ENCODE data around the gene WNT2B.

Gene WNT2B

DNA sequence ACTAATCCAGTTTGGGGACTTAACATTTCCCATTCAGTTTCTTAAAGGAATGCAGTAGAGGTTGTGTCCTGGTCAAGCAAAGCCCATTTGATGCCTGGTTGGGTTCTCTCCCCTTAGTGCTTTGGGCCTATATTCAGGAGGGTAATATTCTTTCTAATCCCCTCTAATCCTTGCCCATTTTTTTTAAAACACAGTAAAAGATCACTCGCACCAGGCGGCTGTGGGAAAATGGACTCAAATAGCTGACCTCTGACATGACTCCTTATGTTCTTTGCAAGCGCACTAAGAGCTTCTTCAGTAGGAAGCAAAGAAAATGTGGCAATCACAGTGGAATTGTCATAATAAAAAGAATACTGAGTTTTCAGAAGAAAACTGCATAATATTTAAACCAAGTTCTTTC lies 49.9 kb downstream of the WNT2B start:
- TF ChIP-seq, protein P1, sequence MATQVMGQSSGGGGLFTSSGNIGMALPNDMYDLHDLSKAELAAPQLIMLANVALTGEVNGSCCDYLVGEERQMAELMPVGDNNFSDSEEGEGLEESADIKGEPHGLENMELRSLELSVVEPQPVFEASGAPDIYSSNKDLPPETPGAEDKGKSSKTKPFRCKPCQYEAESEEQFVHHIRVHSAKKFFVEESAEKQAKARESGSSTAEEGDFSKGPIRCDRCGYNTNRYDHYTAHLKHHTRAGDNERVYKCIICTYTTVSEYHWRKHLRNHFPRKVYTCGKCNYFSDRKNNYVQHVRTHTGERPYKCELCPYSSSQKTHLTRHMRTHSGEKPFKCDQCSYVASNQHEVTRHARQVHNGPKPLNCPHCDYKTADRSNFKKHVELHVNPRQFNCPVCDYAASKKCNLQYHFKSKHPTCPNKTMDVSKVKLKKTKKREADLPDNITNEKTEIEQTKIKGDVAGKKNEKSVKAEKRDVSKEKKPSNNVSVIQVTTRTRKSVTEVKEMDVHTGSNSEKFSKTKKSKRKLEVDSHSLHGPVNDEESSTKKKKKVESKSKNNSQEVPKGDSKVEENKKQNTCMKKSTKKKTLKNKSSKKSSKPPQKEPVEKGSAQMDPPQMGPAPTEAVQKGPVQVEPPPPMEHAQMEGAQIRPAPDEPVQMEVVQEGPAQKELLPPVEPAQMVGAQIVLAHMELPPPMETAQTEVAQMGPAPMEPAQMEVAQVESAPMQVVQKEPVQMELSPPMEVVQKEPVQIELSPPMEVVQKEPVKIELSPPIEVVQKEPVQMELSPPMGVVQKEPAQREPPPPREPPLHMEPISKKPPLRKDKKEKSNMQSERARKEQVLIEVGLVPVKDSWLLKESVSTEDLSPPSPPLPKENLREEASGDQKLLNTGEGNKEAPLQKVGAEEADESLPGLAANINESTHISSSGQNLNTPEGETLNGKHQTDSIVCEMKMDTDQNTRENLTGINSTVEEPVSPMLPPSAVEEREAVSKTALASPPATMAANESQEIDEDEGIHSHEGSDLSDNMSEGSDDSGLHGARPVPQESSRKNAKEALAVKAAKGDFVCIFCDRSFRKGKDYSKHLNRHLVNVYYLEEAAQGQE (IDR thresholded peaks at IDR 0.05; ENCODE audit: insufficient replicate concordance, low read depth), result no peak
- Histone ChIP-seq H3K27me3 (ENCODE audit: insufficient read depth, poor library complexity, severe bottlenecking) (no peaks in the 10 kb centered on the region), H3K27ac (replicated peaks) (no peak overlapping the region), H3K4me3 (replicated peaks; ENCODE audit: insufficient read depth, low read length) (no peak overlapping the region)
- no peak for DNase-seq (ENCODE audit: low read depth in 1 of 2, low spot score in 1 of 2)

DNA sequence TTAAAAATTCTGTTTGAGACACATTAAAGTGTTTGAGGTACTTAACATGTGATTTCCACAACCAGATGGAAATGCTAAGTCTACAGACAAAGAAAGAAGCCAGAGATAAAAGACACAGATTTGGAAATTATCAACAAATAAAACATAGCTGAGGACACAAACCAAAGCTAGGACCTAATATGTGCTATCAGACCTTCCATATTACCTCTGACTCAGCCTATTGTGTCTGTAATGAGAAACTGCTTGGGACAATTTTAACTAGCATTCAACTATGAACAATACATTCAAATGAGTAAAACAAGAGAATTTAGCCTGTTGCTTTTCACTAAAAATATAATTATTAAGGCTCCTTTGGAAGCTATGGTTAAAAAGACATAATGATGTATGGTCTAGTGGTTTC lies 54.6 kb downstream of the WNT2B start:
- no peak for DNase-seq (ENCODE audit: low read depth in 1 of 2, low spot score in 1 of 2)
- TF ChIP-seq, protein P1 (IDR thresholded peaks at IDR 0.05; ENCODE audit: insufficient replicate concordance, low read depth), result no peak
- no peak for TF ChIP-seq SPI1 (IDR thresholded peaks at IDR 0.05; ENCODE audit: borderline replicate concordance, low read depth)
- TF ChIP-seq GABPA (IDR thresholded peaks at IDR 0.05; ENCODE audit: low read depth), result no peak
- TF ChIP-seq POLR2AphosphoS5 (IDR thresholded peaks at IDR 0.05; ENCODE audit: low read depth), result no peak
- TF ChIP-seq, protein P2, sequence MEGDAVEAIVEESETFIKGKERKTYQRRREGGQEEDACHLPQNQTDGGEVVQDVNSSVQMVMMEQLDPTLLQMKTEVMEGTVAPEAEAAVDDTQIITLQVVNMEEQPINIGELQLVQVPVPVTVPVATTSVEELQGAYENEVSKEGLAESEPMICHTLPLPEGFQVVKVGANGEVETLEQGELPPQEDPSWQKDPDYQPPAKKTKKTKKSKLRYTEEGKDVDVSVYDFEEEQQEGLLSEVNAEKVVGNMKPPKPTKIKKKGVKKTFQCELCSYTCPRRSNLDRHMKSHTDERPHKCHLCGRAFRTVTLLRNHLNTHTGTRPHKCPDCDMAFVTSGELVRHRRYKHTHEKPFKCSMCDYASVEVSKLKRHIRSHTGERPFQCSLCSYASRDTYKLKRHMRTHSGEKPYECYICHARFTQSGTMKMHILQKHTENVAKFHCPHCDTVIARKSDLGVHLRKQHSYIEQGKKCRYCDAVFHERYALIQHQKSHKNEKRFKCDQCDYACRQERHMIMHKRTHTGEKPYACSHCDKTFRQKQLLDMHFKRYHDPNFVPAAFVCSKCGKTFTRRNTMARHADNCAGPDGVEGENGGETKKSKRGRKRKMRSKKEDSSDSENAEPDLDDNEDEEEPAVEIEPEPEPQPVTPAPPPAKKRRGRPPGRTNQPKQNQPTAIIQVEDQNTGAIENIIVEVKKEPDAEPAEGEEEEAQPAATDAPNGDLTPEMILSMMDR (IDR thresholded peaks at IDR 0.05; ENCODE audit: insufficient read depth, low read length), result no peak
- no peak overlapping the region for H3K4me3 ChIP-seq (replicated peaks; ENCODE audit: insufficient read depth, low read length)
- no peaks in the 10 kb centered on the region for H3K27me3 ChIP-seq (ENCODE audit: insufficient read depth, poor library complexity, severe bottlenecking)
- H3K27ac ChIP-seq (replicated peaks), result no peak overlapping the region

DNA sequence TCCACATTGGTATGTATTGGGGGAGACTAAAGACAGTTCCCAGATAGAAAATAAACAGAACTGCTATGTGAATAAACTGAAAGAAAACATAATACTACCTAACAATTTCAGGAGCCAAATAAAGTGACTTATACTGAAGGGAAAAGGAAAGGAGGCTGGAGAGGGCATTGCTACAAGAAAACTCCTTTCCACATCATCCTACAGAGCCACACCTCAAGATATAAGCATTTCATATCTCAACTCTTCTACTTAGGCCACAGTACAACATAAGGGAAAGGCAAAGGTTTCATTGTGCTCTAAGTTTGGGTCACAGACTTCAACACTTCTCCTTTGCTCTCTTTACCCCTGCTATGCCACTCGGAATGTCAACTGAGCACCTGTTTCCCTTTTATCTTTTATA lies 55.3 kb downstream of the WNT2B start:
- TF ChIP-seq, protein P1 (IDR thresholded peaks at IDR 0.05; ENCODE audit: insufficient replicate concordance, low read depth), result no peak
- TF ChIP-seq GABPA (IDR thresholded peaks at IDR 0.05; ENCODE audit: low read depth) (no peak), SPI1 (IDR thresholded peaks at IDR 0.05; ENCODE audit: borderline replicate concordance, low read depth) (no peak), POLR2AphosphoS5 (IDR thresholded peaks at IDR 0.05; ENCODE audit: low read depth) (no peak)
- TF ChIP-seq, protein P2 (IDR thresholded peaks at IDR 0.05; ENCODE audit: insufficient read depth, low read length), result no peak
- DNase-seq (ENCODE audit: low read depth in 1 of 2, low spot score in 1 of 2), result no peak

DNA sequence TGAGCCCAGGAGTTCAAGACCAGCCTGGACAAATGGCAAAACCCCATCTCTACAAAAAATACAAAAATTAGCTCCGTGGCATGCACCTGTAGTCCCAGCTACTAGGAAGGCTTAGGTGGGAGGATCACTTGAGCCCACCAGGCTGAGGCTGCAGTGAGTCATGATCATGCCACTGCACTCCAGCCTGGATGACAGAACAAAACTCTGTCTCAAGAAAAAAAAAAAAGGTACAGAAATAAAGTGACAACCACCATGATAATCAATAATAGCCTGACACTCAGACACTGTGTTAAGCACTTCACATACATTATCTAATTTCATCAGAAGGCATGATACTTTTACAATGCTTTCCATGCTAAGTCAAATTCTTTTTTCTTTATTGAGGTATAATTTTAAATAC lies 57.0 kb downstream of the WNT2B start:
- TF ChIP-seq, protein P1 (IDR thresholded peaks at IDR 0.05; ENCODE audit: insufficient replicate concordance, low read depth), result no peak
- Histone ChIP-seq H3K27ac (replicated peaks) (no peak overlapping the region), H3K4me3 (replicated peaks; ENCODE audit: insufficient read depth, low read length) (no peak overlapping the region), H3K27me3 (ENCODE audit: insufficient read depth, poor library complexity, severe bottlenecking) (no peaks in the 10 kb centered on the region)
- DNase-seq (ENCODE audit: low read depth in 1 of 2, low spot score in 1 of 2), result no peak

More for the DNA sequence above, 55.3 kb downstream of the WNT2B start:
- H3K4me3 ChIP-seq (replicated peaks; ENCODE audit: insufficient read depth, low read length), result no peak overlapping the region
- H3K27ac ChIP-seq (replicated peaks), result no peak overlapping the region
- H3K27me3 ChIP-seq (ENCODE audit: insufficient read depth, poor library complexity, severe bottlenecking), result no peaks in the 10 kb centered on the region
